ENCODE measurements around the gene ZNF273.
A peak's percentile ranks its signal among the peaks of the same experiment; 100 is the strongest.
"Not testable (repeated sequence)": the region's sequence is repeated elsewhere in the genome, so short reads cannot be mapped to it uniquely, and the experiment has no call there.

The ZNF273 gene

DNA sequence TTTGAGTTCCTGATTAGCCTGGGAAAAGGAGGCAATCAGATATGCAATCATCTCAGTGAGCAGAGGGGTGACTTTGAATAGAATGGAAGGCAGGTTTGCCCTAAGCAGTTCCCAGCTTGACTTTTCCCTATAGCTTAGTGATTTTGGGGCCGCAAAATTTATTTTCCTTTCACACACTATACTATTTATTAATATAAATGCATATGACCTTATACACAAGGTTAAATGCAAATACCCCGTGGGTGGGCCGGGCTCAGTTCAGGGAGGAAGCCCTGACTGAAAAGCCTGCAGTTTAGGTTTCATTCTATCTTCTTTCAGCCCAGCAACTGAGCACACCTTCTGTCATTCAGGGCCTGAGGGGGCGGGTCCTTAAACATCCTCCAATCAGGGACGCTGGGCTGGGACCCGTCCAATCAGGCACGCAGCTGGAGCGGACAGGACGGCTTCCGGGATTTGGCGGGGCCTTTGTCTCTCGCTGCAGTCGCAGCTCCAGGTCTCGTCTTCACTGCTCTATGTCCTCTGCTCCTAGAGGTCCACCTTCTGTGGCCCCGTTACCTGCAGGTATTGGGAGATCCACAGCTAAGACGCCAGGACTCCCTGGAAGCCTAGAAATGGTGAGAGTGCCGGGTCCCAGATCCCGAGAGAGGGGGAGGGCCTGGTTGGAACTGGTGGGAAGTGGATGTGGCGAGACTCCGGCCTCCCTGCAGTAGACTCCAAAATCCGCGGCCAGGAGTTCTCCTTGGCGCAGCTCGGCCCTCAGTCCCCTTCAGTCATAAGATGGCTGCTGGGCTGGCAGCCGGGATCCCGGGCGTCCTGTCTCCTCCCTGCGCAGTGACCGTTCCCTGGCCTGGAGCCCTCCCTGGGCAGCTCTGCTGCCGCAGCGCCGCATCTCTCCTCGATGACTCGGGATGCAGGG, at the start of gene ZNF273:
TSS of gene ZNF273 (plus strand) at position 468 of the 916 bp plus-strand sequence. CDS start at position 513, 45 bp downstream.
- peak; percentile 96 for DNase-seq (ENCODE audit: low spot score)

DNA sequence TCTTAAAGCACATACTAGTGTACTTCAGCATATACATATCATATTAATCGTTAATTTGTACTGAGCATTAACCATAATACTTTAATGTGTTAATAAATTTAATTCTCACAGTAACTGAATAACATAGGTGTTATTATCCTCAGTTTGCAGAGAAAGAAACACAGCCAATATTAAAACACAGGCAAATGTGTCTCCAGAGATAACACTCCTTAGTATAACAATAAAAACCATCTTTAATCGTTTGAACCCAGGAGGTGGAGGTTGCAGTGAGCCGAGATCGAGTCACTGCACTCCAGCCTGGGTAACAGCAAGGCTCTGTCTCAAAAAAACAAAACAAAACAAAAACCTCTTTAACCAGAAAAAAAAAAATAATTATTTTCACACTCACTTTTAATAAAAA, 49.4 kb upstream of the ZNF273 start:
- no peak for DNase-seq (ENCODE audit: low spot score)

DNA sequence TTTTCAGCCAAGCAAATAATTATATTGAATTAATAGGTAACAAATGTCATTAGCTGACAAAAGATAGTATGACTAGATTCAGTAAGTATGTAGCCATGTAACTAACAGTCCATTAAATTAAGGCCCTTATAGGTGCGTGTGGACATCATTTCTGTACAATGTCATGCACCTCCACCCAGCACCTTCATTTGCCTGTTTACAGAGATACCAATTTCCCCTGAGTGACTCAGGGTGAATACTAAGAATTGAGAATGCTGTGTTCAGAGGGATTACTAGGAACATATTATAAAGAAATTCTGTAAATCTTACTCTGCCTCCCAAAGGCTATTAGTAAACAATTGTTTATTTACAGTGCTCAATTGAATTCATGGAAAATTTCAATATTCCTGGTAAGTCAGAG, 48.1 kb upstream of the ZNF273 start:
- no peak for DNase-seq (ENCODE audit: low spot score)

DNA sequence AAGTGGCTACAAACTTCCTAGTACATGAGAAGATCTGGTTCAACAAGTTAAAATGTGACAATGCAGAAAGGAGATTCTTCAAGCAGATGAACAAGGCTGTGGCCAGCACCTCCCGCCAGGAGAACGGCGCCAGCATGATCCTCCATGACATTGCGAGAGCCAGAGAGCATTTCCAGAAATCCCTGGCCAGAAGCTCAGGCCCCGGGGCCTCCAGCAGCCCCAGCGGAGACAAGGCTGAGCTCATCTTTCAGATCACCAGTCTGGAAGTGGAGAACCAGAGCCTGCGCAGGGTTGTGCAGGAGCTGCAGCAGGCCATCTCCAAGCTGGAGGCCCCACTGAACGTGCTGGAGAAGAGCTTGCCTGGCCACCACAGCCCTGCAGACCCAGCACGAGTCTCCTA, 40.1 kb upstream of the ZNF273 start:
- no peak for DNase-seq (ENCODE audit: low spot score)

DNA sequence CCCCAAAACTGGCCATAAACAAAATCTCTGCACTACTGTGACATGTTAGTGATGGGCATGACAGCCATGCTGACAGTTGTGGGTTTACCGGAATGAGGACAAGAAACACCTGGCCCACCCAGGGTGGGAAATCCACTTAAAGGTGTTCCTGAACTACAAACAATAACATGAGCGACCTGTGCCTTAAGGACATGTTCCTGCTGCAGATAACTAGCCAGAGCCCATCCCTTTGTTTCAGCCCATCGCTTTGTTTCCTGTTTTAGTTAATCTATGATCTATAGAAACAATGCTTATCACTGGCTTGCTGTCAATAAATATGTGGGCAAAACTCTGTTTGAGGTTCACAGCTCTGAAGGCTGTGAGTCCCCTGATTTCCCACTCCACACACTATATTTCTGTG, 39.5 kb upstream of the ZNF273 start:
- DNase-seq (ENCODE audit: low spot score), result not testable (repeated sequence)

DNA sequence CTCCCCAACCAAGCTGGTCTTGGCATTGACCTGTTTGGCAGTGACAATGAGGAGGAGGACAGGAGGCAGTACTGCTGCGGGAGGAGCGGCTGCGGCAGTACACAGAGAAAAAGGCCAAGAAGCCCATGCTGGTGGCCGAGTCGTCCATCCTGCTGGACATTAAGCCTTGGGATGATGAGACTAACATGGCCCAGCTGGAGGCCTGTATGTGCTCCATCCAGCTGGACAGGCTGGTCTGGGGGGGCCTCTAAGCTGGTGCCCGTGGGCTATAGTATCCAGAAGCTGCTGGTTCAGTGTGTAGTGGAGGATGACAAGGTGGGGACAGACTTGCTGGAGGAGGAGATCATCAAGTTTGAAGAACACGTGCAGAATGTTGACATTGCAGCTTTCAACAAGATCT, 39.1 kb upstream of the ZNF273 start:
- DNase-seq (ENCODE audit: low spot score), result no peak

DNA sequence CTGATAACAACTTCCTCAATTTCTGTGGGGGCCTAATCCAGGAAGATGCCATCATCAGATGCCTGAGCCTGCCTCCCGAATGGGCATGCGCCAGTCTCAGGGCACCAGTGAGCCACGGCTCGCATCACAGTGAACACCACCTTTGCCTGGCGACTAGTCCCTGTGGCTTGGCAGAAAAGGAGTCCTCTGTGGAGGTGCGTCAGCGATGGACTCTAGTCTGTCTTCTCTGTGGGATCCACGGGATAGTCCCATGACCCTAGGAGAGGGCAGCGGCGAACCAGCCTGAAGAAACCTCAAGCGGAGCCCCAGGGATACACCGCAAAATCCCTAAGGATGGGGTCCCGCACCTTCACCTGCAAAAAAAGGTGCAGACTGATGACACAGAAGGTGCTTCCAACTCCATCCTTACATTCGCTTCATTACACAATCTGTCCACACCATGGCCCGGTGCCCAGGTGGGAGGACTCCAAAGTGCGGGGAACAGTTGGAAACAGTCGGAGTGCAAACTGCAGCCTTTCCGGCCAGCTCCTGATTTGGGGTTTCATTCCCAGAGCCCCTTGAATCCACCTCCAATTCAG, 35.1 kb upstream of the ZNF273 start:
- no peak for DNase-seq (ENCODE audit: low spot score)

DNA sequence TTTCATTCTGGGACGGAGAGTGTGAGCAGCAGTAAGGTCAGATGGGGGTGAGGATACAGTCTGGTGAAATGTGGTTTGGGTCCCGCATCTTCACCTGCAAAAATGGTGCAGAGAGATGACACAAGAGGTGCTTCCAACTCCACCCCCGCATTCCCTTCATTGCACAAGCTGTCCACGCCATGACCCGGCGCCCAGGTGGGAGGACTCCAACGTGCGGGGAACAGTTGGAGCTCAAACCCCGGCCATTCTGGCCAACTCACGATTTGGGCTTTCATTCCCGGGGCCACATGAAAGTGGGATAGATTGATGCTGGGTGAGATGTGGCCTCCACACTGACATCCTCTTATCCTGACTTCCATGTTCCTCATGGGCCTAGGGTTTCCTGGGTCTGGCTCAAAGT, 34.6 kb upstream of the ZNF273 start:
- DNase-seq (ENCODE audit: low spot score), result no peak

DNA sequence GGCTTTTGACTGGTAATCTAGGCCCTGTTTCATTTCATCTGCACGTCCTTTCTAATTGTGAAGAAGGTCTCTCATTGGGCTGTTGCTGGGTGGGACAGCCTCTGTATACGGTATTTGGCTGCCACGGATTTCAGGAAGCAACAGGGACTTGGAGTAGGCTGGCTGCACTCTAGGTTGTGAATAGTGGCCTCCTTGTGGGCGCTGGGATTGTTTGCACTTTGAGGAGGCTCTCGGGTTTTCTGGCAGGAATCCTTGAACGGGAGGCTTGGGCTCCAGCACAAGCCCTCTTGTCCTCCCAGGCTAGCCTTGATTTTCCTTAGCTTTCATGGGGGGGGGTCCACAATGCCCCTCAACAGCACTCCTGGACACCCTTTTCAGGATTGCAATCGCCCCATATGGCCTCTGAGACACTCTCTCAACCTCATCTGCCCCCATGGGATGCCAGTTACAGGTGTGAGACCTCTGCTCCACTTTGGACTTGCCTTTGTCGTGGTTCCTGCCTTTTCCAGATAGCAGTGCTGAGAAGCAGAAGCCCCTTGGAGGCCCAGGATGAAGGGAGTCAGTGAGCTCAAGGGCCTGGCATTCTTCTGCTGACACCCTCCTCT, 33.9 kb upstream of the ZNF273 start:
- DNase-seq (ENCODE audit: low spot score), result no peak

DNA sequence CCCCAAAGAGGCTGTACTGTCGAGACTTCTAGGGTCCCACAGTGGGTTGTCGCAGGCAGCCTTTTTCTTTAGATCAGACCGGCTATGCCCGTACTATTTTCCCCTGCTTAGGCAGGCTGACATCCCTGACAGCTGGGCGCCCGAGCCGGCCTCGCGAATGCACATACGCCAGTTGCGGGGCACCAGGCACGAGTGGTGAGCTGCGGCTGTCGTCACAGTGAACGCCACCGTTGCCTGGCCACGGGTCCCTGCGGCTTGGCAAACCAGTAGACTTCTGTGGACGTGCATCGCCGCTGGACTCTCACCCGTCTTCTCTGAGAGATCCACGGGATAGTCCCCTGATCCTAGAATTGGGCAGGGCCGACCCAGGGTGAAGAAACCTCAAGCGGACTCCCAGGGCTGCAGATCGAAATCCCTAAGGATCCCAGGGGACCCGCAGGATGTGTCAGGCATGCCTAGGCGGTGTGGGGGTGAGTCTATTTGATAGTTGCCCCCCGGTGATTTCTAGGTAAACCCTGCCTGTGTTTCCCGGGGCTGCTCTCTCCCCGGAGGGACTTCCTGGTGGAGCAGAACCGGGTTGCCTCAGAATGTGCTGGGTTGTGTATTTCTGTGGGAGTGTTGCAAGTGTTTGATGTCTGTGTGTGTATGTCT, 33.0 kb upstream of the ZNF273 start:
- DNase-seq (ENCODE audit: low spot score), result no peak

DNA sequence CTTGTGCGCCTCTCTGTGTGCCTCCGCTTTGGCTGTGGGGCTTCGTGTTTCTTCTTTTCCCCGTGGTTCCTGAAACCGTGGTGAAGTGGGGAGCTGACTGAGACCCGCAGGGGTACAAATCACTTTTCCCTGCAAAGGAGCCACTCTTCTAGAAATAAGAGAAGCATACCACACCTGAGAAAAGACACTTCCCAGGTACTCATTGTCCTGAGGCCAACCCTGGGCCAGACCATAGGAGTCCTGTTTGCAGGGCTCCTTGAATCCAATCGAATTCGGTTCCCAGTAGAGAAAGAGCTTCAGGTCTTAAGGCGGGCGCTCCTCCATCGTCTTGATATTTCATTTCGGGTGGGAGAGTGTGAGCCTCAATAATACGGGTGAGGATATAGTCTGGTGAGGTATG, 32.4 kb upstream of the ZNF273 start:
- DNase-seq (ENCODE audit: low spot score), result no peak

DNA sequence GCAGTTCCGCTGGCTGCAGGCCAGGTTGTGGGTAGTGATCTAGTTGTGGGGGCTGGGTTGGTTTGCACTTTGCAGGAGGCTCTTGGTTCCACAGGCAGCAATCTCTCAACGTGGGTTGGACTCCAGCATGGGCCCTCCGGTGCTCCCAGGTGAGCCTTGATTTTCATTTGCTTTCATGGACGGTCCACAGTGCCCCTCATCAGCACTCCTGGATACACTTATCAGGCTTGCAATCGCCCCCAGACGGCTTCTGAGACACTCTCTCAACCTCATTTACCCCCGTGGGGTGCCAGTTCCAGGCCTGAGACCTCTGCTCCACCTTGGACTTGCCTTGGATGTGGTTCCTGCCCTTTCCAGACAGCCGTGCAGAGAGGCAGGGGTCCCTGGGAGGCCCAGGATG, 31.3 kb upstream of the ZNF273 start:
- DNase-seq (ENCODE audit: low spot score), result no peak

DNA sequence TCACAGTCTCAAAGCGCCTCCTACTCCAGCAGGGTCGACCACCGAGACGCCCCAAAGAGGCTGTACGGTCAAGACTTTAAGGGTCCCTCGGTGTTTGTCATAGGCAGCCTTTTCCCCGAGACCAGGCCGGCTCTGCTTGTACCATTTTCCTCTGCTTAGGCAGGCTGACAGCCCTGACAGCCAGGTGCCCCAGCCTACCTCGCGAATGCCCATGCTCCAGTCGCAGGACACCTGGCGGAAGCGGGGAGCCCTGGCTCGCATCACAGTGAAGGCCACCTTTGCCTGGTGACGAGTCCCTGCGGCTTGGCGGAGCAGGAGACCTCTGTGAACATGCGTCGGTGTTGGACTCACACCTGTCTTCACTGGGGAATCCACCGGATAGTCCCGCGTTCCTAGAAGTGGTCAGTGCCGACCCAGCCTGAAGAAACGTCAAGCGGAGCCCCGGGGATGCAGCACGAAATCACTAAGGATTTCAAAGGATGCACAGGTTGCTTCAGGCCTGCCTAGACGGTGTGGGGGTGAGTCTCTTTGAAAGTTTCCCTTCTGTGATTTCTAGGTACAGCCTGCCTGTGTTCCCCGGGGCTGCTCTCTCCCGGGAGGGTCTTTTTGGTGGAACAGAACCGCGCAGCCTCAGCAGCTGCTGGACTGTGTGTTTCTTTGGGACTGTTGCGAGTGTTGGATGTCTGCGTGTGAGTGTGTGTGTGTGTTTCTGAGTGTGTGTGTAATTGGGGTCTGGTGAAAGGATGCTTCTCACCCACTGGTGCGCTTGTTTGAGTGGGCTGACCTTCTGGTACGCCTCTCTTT, 30.5 kb upstream of the ZNF273 start:
- no peak for DNase-seq (ENCODE audit: low spot score)

DNA sequence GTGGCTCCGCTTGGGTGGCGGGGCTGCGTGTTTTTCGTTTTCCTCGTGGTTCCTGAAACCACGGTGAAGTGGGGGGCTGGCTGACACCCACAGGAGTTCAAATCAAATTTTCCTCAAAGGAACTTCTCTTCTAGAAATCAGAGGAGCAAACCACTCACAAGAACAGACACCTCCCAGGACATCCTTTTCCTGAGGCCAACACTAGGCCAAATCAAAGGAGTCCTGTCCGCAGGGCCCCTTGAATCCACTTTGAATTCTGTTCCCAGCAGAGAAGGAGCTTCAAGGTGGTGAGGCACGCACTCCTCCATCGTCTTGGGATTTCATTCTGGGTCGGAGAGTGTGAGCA, 29.9 kb upstream of the ZNF273 start:
- no peak for DNase-seq (ENCODE audit: low spot score)

DNA sequence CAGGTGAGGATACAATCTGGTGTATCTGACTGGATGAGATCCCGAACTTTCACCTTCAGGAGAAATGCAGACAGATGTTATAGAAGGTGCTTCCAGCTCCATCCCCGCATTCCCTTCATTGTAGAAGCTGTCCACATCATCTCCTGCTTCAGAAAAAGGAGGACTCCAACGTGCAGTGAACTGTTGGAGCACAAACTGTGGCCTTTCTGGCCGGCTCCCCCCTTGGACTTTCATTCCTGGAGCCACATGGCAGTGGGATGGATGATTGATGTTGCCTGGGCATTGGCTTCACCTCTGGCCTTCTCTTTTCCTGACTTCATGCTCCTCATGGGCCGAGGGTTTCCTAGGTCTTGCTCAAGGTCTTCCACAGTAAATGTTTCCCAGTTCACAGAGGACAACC, 29.6 kb upstream of the ZNF273 start:
- no peak for DNase-seq (ENCODE audit: low spot score)

DNA sequence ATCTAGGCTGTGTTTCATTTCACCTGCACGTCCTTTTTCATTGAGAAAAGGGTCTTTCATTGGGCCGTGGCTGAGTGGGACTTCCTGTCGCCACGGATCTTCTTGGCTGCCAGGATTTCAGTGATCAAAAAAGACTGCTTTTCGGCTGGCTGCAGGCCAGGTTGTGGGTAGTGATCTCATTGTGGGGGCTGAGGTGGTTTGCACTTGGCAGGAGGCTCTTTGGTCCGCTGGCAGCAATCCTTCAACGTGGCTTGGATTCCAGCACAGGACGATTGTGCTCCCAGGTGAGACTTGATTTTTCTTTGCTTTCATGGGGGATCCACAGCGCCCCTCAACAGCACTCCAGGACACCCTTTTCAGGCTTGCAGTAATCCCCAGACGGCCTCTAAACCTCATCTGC, 29.0 kb upstream of the ZNF273 start:
- no peak for DNase-seq (ENCODE audit: low spot score)

DNA sequence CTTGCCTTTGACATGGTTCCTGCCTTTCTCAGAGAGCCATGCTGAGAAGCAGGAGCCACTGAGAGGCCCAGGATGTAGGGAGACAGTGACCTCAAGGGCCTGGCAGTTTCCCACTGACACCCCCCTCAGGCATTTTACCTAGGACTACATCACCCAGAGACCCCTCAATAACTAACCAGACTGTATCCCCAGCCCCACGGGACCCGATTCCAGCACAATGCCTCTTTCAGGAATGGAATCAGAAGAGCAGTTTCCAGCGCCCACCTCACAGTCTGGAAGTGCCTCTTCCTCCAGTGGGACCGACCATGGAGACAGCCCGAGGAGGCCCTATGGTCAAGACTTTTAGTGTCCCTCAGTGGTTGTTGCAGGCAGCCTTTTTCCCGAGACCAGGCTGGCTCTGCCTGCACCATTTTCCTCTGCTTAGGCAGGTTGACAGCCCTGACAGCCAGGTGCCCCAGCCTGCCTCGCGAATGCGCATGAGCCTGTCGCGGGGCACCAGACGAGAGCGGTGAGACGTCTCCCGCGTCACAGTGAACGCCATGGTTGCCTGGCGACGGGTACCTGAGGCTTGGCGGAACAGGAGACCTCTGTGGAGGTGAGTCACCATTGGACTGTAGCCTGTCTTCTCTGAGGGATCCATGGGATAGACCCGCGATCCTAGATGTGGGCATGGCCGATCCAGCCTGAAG, 28.4 kb upstream of the ZNF273 start:
- no peak for DNase-seq (ENCODE audit: low spot score)

DNA sequence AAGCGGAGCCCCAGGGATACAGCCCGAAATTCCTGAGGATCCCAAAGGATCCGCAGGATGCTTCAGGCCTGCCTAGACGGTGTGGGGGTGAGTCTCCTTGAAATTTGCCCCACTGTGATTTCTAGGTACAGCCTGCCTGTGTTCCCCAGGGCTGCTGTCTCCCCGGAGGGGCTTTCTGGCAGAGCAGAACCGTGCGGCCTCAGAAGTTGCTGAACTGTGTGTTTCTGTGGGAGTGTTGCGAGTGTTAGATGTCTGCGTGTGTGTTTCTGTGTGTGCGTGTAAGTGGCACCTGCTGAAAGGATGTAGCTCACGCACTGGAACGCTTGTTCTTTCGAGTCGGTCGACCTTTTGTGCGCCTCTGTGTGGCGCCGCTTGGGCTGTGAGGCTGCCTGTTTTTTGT, 27.8 kb upstream of the ZNF273 start:
- no peak for DNase-seq (ENCODE audit: low spot score)

DNA sequence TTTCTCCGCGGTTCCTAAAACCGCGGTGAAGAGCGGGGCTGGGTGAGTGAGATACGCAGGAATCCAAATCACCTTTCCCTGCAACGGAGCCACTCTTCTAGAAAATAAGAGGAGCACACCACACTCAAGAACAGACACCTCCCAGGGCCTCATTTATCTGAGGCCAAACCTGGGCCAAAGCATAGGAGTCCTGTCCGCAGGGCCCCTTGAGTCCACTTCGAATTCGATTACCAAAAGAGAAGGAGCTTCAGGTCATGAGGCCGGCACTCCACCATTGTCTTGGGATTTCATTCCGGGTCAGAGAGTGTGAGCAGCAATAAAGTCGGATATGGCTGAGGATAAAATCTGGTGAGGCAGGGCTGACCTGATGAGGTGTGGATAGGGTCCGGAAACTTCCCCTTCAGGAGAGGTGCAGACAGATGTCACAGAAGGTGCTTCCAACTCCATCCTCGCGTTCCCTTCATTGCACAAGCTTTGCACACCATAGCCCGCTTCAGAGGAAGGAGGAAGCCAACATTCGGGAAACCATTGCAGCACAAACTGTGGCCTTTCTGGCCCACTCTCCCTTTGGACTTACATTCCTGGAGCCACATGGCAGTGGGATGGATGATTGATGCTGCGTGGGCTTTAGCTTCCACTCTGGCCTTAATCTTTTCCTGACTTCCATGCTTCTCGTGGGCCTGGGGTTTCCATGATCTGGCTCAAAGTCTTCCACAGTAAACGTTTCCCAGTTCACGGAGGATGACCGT, 27.2 kb upstream of the ZNF273 start:
- DNase-seq (ENCODE audit: low spot score), result no peak
